EH (cell line): ENCODE results near the gene RERG.
A peak's percentile ranks its signal among the peaks of the same experiment; 100 is the strongest.
"Not testable (repeated sequence)": the region's sequence is repeated elsewhere in the genome, so short reads cannot be mapped to it uniquely, and the experiment has no call there.

Experiments
- DNase-seq: peaks from one replicate; pipeline ENCODE4 v3.0.0-alpha.2; 2015; ENCODE audit warnings: low read depth

Gene RERG

DNA sequence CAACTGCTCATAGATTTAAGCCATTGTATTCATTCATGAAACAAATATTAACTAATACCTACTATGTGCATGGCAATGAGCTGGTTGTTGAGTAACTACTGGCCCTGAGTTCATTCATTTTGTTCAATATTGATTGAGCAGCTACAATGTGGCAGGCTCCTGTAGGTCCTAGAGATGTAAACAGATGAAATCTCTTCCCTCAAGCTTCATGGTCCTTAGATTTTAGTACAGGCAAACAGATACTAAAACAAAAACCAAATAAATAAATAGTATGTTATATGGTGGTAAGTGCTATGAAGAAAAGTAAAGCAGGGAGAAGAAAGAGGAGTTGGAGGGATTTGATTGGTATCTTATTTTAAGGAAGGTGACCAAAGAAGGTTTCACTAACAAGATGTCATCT lies 77.8 kb downstream of the RERG start:
- DNase-seq: no peak

GRCh38 chr12:15142711-15143110 lies 78.5 kb downstream of the RERG start:
- no peak for DNase-seq

DNA sequence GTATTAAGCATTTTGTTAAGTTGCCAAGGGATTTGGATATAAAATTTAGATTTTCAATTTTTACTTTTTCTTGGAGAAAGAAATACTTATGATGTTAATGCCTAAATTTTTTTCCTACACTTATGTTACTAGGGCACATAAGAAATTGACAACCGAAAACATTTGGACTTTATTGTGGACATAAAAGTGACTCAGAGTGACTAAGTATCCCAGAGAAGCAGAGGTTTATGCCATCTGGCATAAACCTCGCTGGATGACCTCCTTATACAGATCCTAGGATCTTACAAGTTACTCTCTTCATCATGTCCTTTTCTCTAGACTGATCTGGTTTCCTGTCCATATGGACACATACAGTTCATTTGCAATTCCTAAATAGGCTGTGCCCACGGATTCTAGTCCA lies 89.8 kb downstream of the RERG start:
- DNase-seq: peak; percentile 18

GRCh38 chr12:15130541-15130940 lies 90.7 kb downstream of the RERG start:
- DNase-seq: no peak

DNA sequence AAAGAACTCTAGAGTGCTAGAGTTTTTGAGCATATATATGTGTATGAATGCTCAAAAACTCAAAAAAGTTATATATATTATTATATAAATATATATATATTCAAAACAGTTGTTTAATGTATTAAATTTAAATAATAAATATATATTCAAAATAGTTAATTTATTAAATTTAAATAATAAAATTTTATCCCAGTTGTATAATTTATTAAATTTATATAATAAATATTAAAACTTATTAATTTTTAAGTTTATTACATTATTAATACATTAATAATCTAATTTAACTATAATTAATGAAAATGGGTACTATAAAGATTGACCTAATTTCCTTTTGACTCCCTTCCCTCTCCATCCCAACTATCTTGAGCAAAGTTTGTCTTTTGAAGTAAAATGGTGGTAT lies 97.8 kb downstream of the RERG start:
- no peak for DNase-seq

DNA sequence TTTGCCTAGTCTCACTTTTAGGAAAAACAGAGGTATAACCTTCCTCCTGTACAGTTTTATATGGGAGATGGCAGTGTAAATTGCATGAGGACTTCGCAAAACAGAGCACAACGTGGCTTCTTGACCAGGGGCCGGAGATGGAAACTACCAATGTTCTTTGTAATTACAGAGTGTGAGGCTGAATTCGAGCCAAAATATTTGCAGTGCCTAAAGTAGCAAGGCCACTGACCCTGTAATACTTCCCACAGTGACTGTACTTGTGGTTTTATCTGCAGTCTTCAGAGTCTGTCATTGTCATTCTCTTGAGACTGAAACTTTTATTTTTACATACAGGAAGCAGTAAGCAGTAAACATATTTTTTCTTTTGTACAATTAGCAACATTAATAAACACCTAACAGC lies 98.9 kb downstream of the RERG start:
- DNase-seq: no peak

DNA sequence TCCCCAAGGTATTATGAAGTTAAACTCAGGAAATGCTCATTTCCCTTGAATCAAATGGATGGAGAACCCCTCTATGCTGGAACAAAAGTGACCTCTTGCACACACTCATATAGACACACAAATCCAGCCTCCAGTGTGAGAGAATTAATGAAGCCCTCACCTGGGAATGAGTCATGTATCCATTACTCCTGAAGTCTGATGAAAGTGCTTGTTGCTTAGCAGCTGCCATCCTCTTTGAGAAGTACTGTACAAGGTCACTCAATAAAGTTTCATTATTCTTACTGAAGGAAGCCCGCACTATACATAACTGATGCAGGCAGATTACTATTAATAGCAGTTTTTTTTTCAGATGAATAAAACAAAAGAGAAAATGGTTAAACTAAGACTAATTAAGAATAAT lies 102.3 kb downstream of the RERG start:
- DNase-seq: no peak

- no peak for DNase-seq
Observed at GRCh38 chr12:15116983-15117382, 104.2 kb downstream of the RERG start.

DNA sequence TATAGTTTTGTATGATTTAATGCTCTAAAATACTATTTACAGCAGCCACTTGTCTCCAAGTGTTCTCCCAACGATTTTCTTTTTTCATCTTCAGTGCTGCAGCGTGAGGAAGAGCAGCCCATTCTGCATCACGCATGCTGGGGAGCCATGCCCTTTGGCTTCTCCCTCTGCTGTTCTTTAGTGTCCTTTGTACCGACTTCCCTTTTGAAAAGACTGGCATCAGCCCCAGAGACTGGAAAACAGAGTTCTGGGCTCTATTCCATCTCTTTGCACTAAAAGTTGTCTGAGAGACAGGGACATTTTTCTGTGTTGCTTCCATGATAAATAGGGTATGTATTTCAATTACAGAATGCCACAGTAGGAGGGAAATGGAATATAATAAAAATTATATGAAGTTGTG lies 105.1 kb downstream of the RERG start:
- no peak for DNase-seq

GRCh38 chr12:15115434-15115833 lies 105.8 kb downstream of the RERG start:
- DNase-seq: no peak

GRCh38 chr12:15114501-15114900 lies 106.7 kb downstream of the RERG start:
- no peak for DNase-seq

GRCh38 chr12:15092826-15093225 lies 128.4 kb downstream of the RERG start:
- no peak for DNase-seq

DNA sequence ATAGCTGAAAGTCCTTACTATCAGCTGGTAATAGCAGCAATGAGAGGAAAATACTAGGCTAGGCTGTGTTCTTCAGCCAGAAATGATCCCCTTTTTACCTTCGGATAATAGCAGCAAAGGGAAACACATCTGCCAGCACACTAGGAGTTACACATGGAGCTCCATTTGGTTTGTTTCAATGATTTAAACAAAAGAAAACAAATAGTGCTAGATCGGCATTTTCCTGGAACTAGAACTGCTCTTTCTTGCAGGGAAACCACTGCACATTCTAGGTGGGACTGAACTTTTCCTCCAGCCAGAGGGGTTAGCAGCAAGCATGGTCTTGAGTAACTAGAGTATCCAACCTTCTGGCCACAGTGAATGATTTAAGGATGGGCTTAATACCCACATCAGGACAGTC lies 130.8 kb downstream of the RERG start:
- DNase-seq: no peak

DNA sequence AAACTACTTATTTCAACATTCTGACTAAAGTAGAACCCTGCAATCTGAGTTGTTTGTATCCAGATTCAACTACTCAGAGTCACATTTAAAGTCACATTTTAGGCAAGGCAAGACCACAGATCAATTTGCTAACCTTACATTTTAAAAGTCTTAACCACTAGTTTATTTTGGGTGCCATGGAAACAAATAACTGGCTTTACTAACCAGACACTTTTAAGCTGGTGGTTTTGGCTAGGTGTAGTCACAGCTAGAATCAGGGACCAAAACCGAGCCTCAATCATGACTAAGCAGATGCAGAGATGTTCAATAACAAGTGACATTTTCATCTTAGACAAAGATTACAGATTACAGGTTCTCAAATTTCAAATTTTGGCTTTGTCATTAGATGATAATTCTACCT lies 133.1 kb downstream of the RERG start:
- no peak for DNase-seq

DNA sequence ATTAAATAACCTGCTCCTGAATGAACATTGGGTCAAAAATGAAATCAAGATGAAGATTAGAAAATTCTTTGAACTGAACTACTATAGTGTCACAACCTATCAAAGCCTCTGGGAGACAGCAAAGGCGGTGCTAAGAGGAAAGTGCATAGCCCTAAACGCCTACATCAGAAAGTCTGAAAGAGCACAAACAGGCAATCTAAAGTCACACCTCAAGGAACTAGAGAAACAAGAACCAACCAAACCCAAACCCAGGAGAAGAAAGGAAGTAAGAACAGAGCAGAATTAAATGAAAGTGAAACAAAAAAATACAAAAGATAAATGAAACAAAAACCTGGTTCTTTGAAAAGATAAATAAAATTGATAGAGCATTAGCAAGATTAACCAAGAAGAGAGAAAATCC lies 143.5 kb downstream of the RERG start:
- not testable (repeated sequence) for DNase-seq

DNA sequence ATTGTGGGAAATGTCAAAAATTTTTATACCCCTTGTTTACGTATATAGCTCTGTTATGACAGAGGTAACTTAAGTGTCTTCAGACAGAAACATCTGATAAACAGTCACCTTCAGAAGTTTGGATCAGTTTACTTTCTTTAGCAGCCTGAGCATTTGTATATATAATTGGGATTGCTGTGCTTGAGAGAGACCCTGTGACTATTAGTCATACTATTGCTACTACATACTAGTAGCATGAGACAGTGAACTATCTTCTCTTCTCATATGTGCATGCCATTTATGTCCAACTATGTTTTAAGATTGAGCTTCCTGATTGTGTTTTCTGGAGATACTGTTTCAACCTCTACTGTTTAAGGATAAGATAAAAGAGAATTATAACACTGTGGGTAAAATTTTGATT lies 146.9 kb downstream of the RERG start:
- DNase-seq: no peak

DNA sequence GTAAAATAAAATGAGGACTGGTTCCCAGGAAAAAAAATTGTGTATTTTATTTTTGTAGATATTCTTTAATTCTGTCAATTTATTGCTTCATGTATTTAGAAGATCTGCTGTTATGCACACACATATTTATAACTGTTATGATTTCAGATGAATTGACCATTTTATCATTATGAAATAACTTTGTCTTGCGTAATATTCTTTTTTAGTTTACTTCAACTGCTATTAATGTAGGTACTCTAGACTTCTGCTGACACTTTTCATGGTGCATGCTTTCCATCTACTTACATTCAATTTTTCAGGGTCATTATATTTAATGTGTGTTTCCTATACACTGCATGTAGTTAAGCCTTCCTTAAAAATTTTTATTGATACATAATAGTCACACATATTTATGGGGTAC lies 162.1 kb downstream of the RERG start:
- DNase-seq: no peak
